ENCODE results near the gene FOXP4.

FOXP4 gene

GRCh38 chr6:41545703-41546474 lies at the start of gene FOXP4:
TSS of gene FOXP4 (plus strand) at chr6:41546381. CDS start at chr6:41565761, 19,380 bp downstream.
- Histone ChIP-seq H3K9me3 (ENCODE audit: control insufficient read depth, low read length) (no peaks in the 10 kb centered on the region), H3K27me3 (ENCODE audit: control insufficient read depth, insufficient read depth, low read length) (no peaks in the 10 kb centered on the region), H3K9ac (ENCODE audit: low read length) (peak within 1 kb of the TSS; percentile 85), H3K4me3 (ENCODE audit: low read length) (peak within 1 kb of the TSS; percentile 81), H3K36me3 (ENCODE audit: control insufficient read depth, insufficient read depth, low read length) (no peaks in the 10 kb centered on the region), H3K4me1 (ENCODE audit: control insufficient read depth, insufficient read depth, low read length) (peaks cover 45% of the 10 kb centered on the region)

- no peaks in the 10 kb centered on the region for H3K36me3 ChIP-seq (ENCODE audit: control insufficient read depth, insufficient read depth, low read length)
- H3K9me3 ChIP-seq (ENCODE audit: control insufficient read depth, low read length): no peaks in the 10 kb centered on the region
- H3K4me1 ChIP-seq (ENCODE audit: control insufficient read depth, insufficient read depth, low read length): peaks cover 6% of the 10 kb centered on the region
- no peaks in the 10 kb centered on the region for H3K27me3 ChIP-seq (ENCODE audit: control insufficient read depth, insufficient read depth, low read length)
- no peak overlapping the region for H3K4me3 ChIP-seq (ENCODE audit: low read length)
- no peak overlapping the region for H3K9ac ChIP-seq (ENCODE audit: low read length)
Measured at GRCh38 chr6:41497573-41497972, 48.6 kb upstream of the FOXP4 start.

GRCh38 chr6:41497994-41498393 lies 48.2 kb upstream of the FOXP4 start:
- no peak overlapping the region for H3K9ac ChIP-seq (ENCODE audit: low read length)
- no peaks in the 10 kb centered on the region for H3K36me3 ChIP-seq (ENCODE audit: control insufficient read depth, insufficient read depth, low read length)
- H3K27me3 ChIP-seq (ENCODE audit: control insufficient read depth, insufficient read depth, low read length): no peaks in the 10 kb centered on the region
- no peak overlapping the region for H3K4me3 ChIP-seq (ENCODE audit: low read length)
- peaks cover 10% of the 10 kb centered on the region for H3K4me1 ChIP-seq (ENCODE audit: control insufficient read depth, insufficient read depth, low read length)
- H3K9me3 ChIP-seq (ENCODE audit: control insufficient read depth, low read length): no peaks in the 10 kb centered on the region

GRCh38 chr6:41498968-41499599 lies 47.1 kb upstream of the FOXP4 start:
- no peak overlapping the region for H3K4me3 ChIP-seq (ENCODE audit: low read length)
- H3K9ac ChIP-seq (ENCODE audit: low read length): no peak overlapping the region
- peaks cover 19% of the 10 kb centered on the region for H3K4me1 ChIP-seq (ENCODE audit: control insufficient read depth, insufficient read depth, low read length)
- no peaks in the 10 kb centered on the region for H3K9me3 ChIP-seq (ENCODE audit: control insufficient read depth, low read length)
- no peaks in the 10 kb centered on the region for H3K36me3 ChIP-seq (ENCODE audit: control insufficient read depth, insufficient read depth, low read length)
- no peaks in the 10 kb centered on the region for H3K27me3 ChIP-seq (ENCODE audit: control insufficient read depth, insufficient read depth, low read length)

GRCh38 chr6:41500561-41500960 lies 45.6 kb upstream of the FOXP4 start:
- no peak overlapping the region for H3K4me3 ChIP-seq (ENCODE audit: low read length)
- no peaks in the 10 kb centered on the region for H3K27me3 ChIP-seq (ENCODE audit: control insufficient read depth, insufficient read depth, low read length)
- H3K9ac ChIP-seq (ENCODE audit: low read length): no peak overlapping the region

GRCh38 chr6:41502566-41502916 lies 43.6 kb upstream of the FOXP4 start:
- no peaks in the 10 kb centered on the region for H3K36me3 ChIP-seq (ENCODE audit: control insufficient read depth, insufficient read depth, low read length)
- H3K4me3 ChIP-seq (ENCODE audit: low read length): no peak overlapping the region
- no peak overlapping the region for H3K9ac ChIP-seq (ENCODE audit: low read length)
- peaks cover 34% of the 10 kb centered on the region for H3K4me1 ChIP-seq (ENCODE audit: control insufficient read depth, insufficient read depth, low read length)
- H3K9me3 ChIP-seq (ENCODE audit: control insufficient read depth, low read length): no peaks in the 10 kb centered on the region
- H3K27me3 ChIP-seq (ENCODE audit: control insufficient read depth, insufficient read depth, low read length): no peaks in the 10 kb centered on the region

More at GRCh38 chr6:41500561-41500960, 45.6 kb upstream of the FOXP4 start:
- Histone ChIP-seq H3K9me3 (ENCODE audit: control insufficient read depth, low read length) (no peaks in the 10 kb centered on the region), H3K36me3 (ENCODE audit: control insufficient read depth, insufficient read depth, low read length) (no peaks in the 10 kb centered on the region), H3K4me1 (ENCODE audit: control insufficient read depth, insufficient read depth, low read length) (peaks cover 30% of the 10 kb centered on the region)

- H3K9me3 ChIP-seq (ENCODE audit: control insufficient read depth, low read length): no peaks in the 10 kb centered on the region
- no peak overlapping the region for H3K4me3 ChIP-seq (ENCODE audit: low read length)
- H3K4me1 ChIP-seq (ENCODE audit: control insufficient read depth, insufficient read depth, low read length): peaks cover 34% of the 10 kb centered on the region
- no peaks in the 10 kb centered on the region for H3K36me3 ChIP-seq (ENCODE audit: control insufficient read depth, insufficient read depth, low read length)
- no peaks in the 10 kb centered on the region for H3K27me3 ChIP-seq (ENCODE audit: control insufficient read depth, insufficient read depth, low read length)
- H3K9ac ChIP-seq (ENCODE audit: low read length): peak overlapping the region; percentile 25
Measured at GRCh38 chr6:41502917-41503671, 43.1 kb upstream of the FOXP4 start.

- H3K4me1 ChIP-seq (ENCODE audit: control insufficient read depth, insufficient read depth, low read length): peaks cover 34% of the 10 kb centered on the region
- H3K9ac ChIP-seq (ENCODE audit: low read length): peak overlapping the region; percentile 57
- H3K4me3 ChIP-seq (ENCODE audit: low read length): peak overlapping the region; percentile 14
- H3K27me3 ChIP-seq (ENCODE audit: control insufficient read depth, insufficient read depth, low read length): no peaks in the 10 kb centered on the region
- H3K36me3 ChIP-seq (ENCODE audit: control insufficient read depth, insufficient read depth, low read length): no peaks in the 10 kb centered on the region
- no peaks in the 10 kb centered on the region for H3K9me3 ChIP-seq (ENCODE audit: control insufficient read depth, low read length)
Measured at GRCh38 chr6:41503827-41504465, 42.2 kb upstream of the FOXP4 start.

GRCh38 chr6:41504466-41505121 lies 41.6 kb upstream of the FOXP4 start:
- peaks cover 32% of the 10 kb centered on the region for H3K4me1 ChIP-seq (ENCODE audit: control insufficient read depth, insufficient read depth, low read length)
- no peaks in the 10 kb centered on the region for H3K27me3 ChIP-seq (ENCODE audit: control insufficient read depth, insufficient read depth, low read length)
- no peaks in the 10 kb centered on the region for H3K9me3 ChIP-seq (ENCODE audit: control insufficient read depth, low read length)
- peak overlapping the region; percentile 42 for H3K4me3 ChIP-seq (ENCODE audit: low read length)
- H3K9ac ChIP-seq (ENCODE audit: low read length): peak overlapping the region; percentile 57
- H3K36me3 ChIP-seq (ENCODE audit: control insufficient read depth, insufficient read depth, low read length): no peaks in the 10 kb centered on the region

GRCh38 chr6:41505122-41506049 lies 40.8 kb upstream of the FOXP4 start:
- Histone ChIP-seq H3K27me3 (ENCODE audit: control insufficient read depth, insufficient read depth, low read length) (no peaks in the 10 kb centered on the region), H3K4me3 (ENCODE audit: low read length) (peak overlapping the region; percentile 42), H3K9ac (ENCODE audit: low read length) (peak overlapping the region; percentile 10), H3K4me1 (ENCODE audit: control insufficient read depth, insufficient read depth, low read length) (peaks cover 28% of the 10 kb centered on the region), H3K36me3 (ENCODE audit: control insufficient read depth, insufficient read depth, low read length) (no peaks in the 10 kb centered on the region), H3K9me3 (ENCODE audit: control insufficient read depth, low read length) (no peaks in the 10 kb centered on the region)

GRCh38 chr6:41508479-41508878 lies 37.7 kb upstream of the FOXP4 start:
- no peaks in the 10 kb centered on the region for H3K27me3 ChIP-seq (ENCODE audit: control insufficient read depth, insufficient read depth, low read length)
- H3K9ac ChIP-seq (ENCODE audit: low read length): no peak overlapping the region
- H3K36me3 ChIP-seq (ENCODE audit: control insufficient read depth, insufficient read depth, low read length): no peaks in the 10 kb centered on the region
- peaks cover 19% of the 10 kb centered on the region for H3K4me1 ChIP-seq (ENCODE audit: control insufficient read depth, insufficient read depth, low read length)
- H3K4me3 ChIP-seq (ENCODE audit: low read length): no peak overlapping the region
- no peaks in the 10 kb centered on the region for H3K9me3 ChIP-seq (ENCODE audit: control insufficient read depth, low read length)
